Measurements from ENCODE around the gene RIMBP2. TPM values are rescaled to one million over a fixed set of nuclear protein-coding genes. Genes with fewer than 3 reads are reported as not detected.

RIMBP2 gene
- total RNA-seq, 5 donors from 2014 or later (not counting 1 experiment from before 2014, with no cell fraction given) = 0.10 to 0.38 TPM; not detected in 3

DNA sequence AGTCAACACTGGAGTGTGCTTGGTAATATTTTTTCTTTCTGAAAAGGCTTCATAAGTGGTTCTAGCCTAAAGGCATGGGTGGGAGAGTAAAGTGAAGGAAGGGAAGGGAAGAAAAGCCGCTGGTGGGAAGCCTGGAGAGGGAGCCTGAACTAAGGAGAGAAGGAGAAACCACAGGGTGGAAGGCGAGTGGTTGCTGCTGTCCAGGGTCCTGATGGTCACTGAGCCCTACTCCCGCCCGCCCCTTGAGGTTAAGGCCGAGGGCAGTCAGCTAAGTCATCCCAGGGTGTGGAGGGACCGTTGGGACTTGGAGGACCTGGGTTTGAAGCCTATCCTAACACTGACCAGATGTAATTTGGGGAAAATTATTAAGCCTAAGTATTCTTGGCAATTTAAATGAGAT lies 189.3 kb downstream of the RIMBP2 start:
- Histone ChIP-seq H3K4me1 (ENCODE audit: control insufficient read depth in 1 of 2, extremely low read depth in 1 of 2, insufficient read depth in 2 of 2, low read length in 2 of 2) (no peaks in the 10 kb centered on the region), H3K27me3 (replicated peaks in 1 of 2; ENCODE audit: control insufficient read depth in 2 of 2, extremely low read depth in 1 of 2, insufficient read depth in 2 of 2, low read length in 1 of 2) (peaks cover 0 to 27% of the 10 kb centered on the region in 2 experiments), H3K9me3 (no peaks in the 10 kb centered on the region), H3K27ac (ENCODE audit: low read length) (no peak overlapping the region), H3K4me3 (ENCODE audit: control insufficient read depth in 1 of 2, extremely low read depth in 1 of 2, low read length in 1 of 2) (no peak overlapping the region), H3K36me3 (ENCODE audit: control insufficient read depth in 2 of 2, extremely low read depth in 1 of 2, insufficient read depth in 1 of 2, low read length in 1 of 2) (no peaks in the 10 kb centered on the region)
- no peaks in the 10 kb centered on the region for H3K36me3 Mint-ChIP-seq
- DNase-seq = no peak
- H3K27me3 Mint-ChIP-seq = peaks cover 11 to 24% of the 10 kb centered on the region in 2 donors
- H3K27ac Mint-ChIP-seq = no peak overlapping the region
- POLR2A ChIA-PET = no interaction called here
- peaks cover 0 to 4% (median 0%) of the 10 kb centered on the region in 3 donors for H3K9me3 Mint-ChIP-seq
- H3K4me1 Mint-ChIP-seq = no peaks in the 10 kb centered on the region
- no peak for ATAC-seq (replicated peaks in 1 of 4)
- no peak overlapping the region for H3K4me3 Mint-ChIP-seq
- CTCF ChIA-PET = no interaction called here
- 7% methylated on average over 2 of the region's 6 CpGs for WGBS (ENCODE audit: insufficient coverage)

DNA sequence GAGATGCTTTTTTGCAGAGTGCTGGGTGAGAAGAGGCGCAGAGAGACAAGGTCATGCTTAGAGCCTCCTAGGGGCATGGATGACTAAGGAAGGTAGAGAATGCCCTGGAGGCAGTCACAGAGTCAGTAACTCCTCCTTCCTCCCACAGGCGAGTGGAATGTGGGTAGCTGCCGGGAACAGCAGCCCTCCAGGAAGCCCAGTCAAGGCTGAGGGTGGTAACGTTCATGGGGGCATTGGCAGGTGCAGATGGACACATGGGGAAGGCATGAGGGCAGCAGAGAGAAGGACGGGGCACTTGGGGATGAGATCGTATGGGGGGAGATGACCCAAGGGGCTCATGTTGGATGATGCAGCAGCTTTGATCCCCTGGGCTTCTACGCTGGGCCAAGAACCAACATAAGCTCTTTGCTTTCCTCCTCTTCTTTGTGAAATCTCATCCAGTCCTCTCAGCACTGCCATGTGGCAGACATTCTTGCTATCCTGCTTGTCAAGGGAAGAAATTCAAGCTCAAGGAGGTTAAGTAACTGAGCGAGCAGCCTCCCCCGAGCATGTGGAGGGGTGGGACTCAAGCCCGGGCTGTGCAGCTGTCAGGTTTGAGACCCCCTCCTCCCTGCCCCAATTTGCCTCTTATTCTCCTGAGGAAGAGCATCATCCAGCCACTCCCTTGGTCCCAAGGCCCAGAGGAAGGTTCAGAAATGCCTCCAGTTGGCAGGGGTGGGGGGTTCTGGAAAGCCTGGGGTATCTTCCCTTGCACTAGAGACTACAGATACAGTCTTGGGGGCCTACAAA lies 190.5 kb downstream of the RIMBP2 start:
- no peaks in the 10 kb centered on the region for H3K36me3 ChIP-seq (ENCODE audit: control insufficient read depth in 2 of 2, extremely low read depth in 1 of 2, insufficient read depth in 1 of 2, low read length in 1 of 2)
- H3K9me3 ChIP-seq = no peaks in the 10 kb centered on the region
- peaks cover 0 to 27% of the 10 kb centered on the region in 2 experiments for H3K27me3 ChIP-seq (replicated peaks in 1 of 2; ENCODE audit: control insufficient read depth in 2 of 2, extremely low read depth in 1 of 2, insufficient read depth in 2 of 2, low read length in 1 of 2)
- H3K4me1 Mint-ChIP-seq = no peaks in the 10 kb centered on the region
- no peak overlapping the region for H3K27ac ChIP-seq (ENCODE audit: low read length)
- WGBS (ENCODE audit: insufficient coverage) = no CpG with 5 or more reads among the region's 10 CpGs
- H3K4me1 ChIP-seq (ENCODE audit: control insufficient read depth in 1 of 2, extremely low read depth in 1 of 2, insufficient read depth in 2 of 2, low read length in 2 of 2) = no peaks in the 10 kb centered on the region
- CTCF ChIA-PET = interaction anchor here in 1 of 2 donors (0.5 kb wide), 1 partner anchor 50 kb away, joined by 3 read pairs; no protein-coding TSS in a partner anchor
- H3K27ac Mint-ChIP-seq = no peak overlapping the region
- DNase-seq = no peak
- no peaks in the 10 kb centered on the region for H3K36me3 Mint-ChIP-seq
- POLR2A ChIA-PET = no interaction called here
- H3K4me3 Mint-ChIP-seq = no peak overlapping the region
- H3K4me3 ChIP-seq (ENCODE audit: control insufficient read depth in 1 of 2, extremely low read depth in 1 of 2, low read length in 1 of 2) = no peak overlapping the region
- H3K9me3 Mint-ChIP-seq = peaks cover 0 to 4% (median 0%) of the 10 kb centered on the region in 3 donors
- no peak for ATAC-seq (replicated peaks in 1 of 4)
- peaks cover 11 to 19% of the 10 kb centered on the region in 2 donors for H3K27me3 Mint-ChIP-seq

GRCh38 chr12:130524759-130525158 lies 191.3 kb downstream of the RIMBP2 start:
- Mint-ChIP-seq H3K27ac (no peak overlapping the region), H3K4me1 (no peaks in the 10 kb centered on the region), H3K27me3 (peaks cover 11 to 19% of the 10 kb centered on the region in 2 donors), H3K4me3 (no peak overlapping the region), H3K36me3 (no peaks in the 10 kb centered on the region), H3K9me3 (peaks cover 0 to 4% (median 0%) of the 10 kb centered on the region in 3 donors)
- Histone ChIP-seq H3K4me3 (ENCODE audit: control insufficient read depth in 1 of 2, extremely low read depth in 1 of 2, low read length in 1 of 2) (no peak overlapping the region), H3K27me3 (replicated peaks in 1 of 2; ENCODE audit: control insufficient read depth in 2 of 2, extremely low read depth in 1 of 2, insufficient read depth in 2 of 2, low read length in 1 of 2) (peaks cover 0 to 27% of the 10 kb centered on the region in 2 experiments), H3K36me3 (ENCODE audit: control insufficient read depth in 2 of 2, extremely low read depth in 1 of 2, insufficient read depth in 1 of 2, low read length in 1 of 2) (no peaks in the 10 kb centered on the region), H3K4me1 (ENCODE audit: control insufficient read depth in 1 of 2, extremely low read depth in 1 of 2, insufficient read depth in 2 of 2, low read length in 2 of 2) (no peaks in the 10 kb centered on the region), H3K9me3 (no peaks in the 10 kb centered on the region), H3K27ac (ENCODE audit: low read length) (no peak overlapping the region)
- 78% methylated on average over 8 of the region's 8 CpGs for WGBS (ENCODE audit: insufficient coverage)
- CTCF ChIA-PET = no interaction called here
- POLR2A ChIA-PET = no interaction called here
- DNase-seq (no peak), ATAC-seq (replicated peaks in 1 of 4) (no peak)

- Mint-ChIP-seq H3K4me3 (no peak overlapping the region), H3K27ac (no peak overlapping the region), H3K4me1 (no peaks in the 10 kb centered on the region), H3K27me3 (peaks cover 11 to 19% of the 10 kb centered on the region in 2 donors), H3K36me3 (no peaks in the 10 kb centered on the region), H3K9me3 (peaks cover 0 to under 1% (median 0%) of the 10 kb centered on the region in 3 donors)
- whole genome bisulfite sequencing (ENCODE audit: insufficient coverage) = 49% methylated on average over 8 of the region's 9 CpGs
- H3K9me3 ChIP-seq = no peaks in the 10 kb centered on the region
- no peak for ATAC-seq (replicated peaks in 1 of 4)
- no peaks in the 10 kb centered on the region for H3K4me1 ChIP-seq (ENCODE audit: control insufficient read depth in 1 of 2, extremely low read depth in 1 of 2, insufficient read depth in 2 of 2, low read length in 2 of 2)
- DNase-seq = no peak
- peaks cover 0 to 27% of the 10 kb centered on the region in 2 experiments for H3K27me3 ChIP-seq (replicated peaks in 1 of 2; ENCODE audit: control insufficient read depth in 2 of 2, extremely low read depth in 1 of 2, insufficient read depth in 2 of 2, low read length in 1 of 2)
- ChIA-PET POLR2A (no interaction called here), CTCF (no interaction called here)
- H3K36me3 ChIP-seq (ENCODE audit: control insufficient read depth in 2 of 2, extremely low read depth in 1 of 2, insufficient read depth in 1 of 2, low read length in 1 of 2) = no peaks in the 10 kb centered on the region
- no peak overlapping the region for H3K4me3 ChIP-seq (ENCODE audit: control insufficient read depth in 1 of 2, extremely low read depth in 1 of 2, low read length in 1 of 2)
- no peak overlapping the region for H3K27ac ChIP-seq (ENCODE audit: low read length)
These were observed 192.1 kb downstream of the RIMBP2 start for GRCh38 chr12:130523863-130524614.

DNA sequence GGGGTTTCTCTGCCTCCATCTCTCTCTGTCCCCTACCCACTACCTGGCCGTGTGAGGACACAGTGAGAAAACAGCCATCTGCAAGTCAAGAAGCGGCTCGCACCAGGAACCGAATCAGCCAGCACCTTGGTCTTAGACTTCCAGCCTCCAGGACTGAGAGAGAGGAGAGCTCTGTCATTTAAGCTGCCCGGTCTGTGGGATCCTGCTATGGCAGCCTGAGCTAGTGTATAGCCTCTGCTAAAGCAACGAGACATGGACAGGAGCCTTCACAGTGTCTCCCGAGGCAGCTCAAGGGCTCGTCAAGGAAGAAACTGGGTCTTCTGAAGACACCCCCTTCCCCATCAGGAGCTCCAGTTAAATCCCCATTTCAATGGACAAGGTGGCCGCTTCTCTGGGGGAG lies 192.9 kb downstream of the RIMBP2 start:
- Histone ChIP-seq H3K27me3 (replicated peaks in 1 of 2; ENCODE audit: control insufficient read depth in 2 of 2, extremely low read depth in 1 of 2, insufficient read depth in 2 of 2, low read length in 1 of 2) (peaks cover 0 to 27% of the 10 kb centered on the region in 2 experiments), H3K9me3 (no peaks in the 10 kb centered on the region), H3K27ac (ENCODE audit: low read length) (no peak overlapping the region), H3K4me1 (ENCODE audit: control insufficient read depth in 1 of 2, extremely low read depth in 1 of 2, insufficient read depth in 2 of 2, low read length in 2 of 2) (no peaks in the 10 kb centered on the region), H3K36me3 (ENCODE audit: control insufficient read depth in 2 of 2, extremely low read depth in 1 of 2, insufficient read depth in 1 of 2, low read length in 1 of 2) (no peaks in the 10 kb centered on the region), H3K4me3 (ENCODE audit: control insufficient read depth in 1 of 2, extremely low read depth in 1 of 2, low read length in 1 of 2) (no peak overlapping the region)
- H3K4me3 Mint-ChIP-seq = no peak overlapping the region
- CTCF ChIA-PET = no interaction called here
- DNase-seq (no peak), ATAC-seq (replicated peaks in 1 of 4) (no peak)
- WGBS (ENCODE audit: insufficient coverage) = 71% methylated on average over 6 of the region's 9 CpGs
- no peaks in the 10 kb centered on the region for H3K9me3 Mint-ChIP-seq
- no peak overlapping the region for H3K27ac Mint-ChIP-seq
- POLR2A ChIA-PET = no interaction called here
- no peaks in the 10 kb centered on the region for H3K4me1 Mint-ChIP-seq
- H3K27me3 Mint-ChIP-seq = peaks cover 11 to 16% of the 10 kb centered on the region in 2 donors
- H3K36me3 Mint-ChIP-seq = no peaks in the 10 kb centered on the region

DNA sequence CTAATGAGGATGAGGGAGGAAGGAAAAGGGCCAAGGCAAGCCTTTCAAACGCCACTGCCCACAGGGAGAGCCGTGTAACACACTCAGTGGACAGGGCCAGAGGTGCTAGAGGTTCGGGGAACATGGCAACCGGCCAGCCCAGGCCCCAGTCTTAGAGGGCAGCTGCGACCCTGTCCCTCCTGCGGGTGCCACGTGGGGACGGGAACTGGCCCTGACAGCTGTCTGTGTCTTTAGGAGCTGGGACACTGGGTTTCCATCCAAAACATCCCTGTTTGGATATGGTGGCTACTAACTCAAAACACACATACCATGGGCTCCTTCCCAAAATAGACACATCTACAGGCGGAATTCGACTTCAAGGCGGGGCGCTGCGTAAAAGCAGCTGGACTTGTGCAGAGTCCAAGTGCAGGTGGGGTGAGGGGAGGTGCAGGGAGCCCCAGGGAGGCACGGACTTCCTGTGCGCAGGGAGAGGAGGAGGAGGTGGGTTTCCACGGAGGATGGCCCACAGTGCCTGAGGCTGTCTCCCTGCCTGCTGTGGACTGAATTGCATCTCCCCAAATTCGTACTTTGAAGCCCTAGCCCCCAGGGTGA lies 193.8 kb downstream of the RIMBP2 start:
- H3K9me3 ChIP-seq = no peaks in the 10 kb centered on the region
- ChIA-PET CTCF (no interaction called here), POLR2A (no interaction called here)
- no peaks in the 10 kb centered on the region for H3K4me1 ChIP-seq (ENCODE audit: control insufficient read depth in 1 of 2, extremely low read depth in 1 of 2, insufficient read depth in 2 of 2, low read length in 2 of 2)
- Mint-ChIP-seq H3K27me3 (peaks cover 11 to 13% of the 10 kb centered on the region in 2 donors), H3K4me1 (no peaks in the 10 kb centered on the region), H3K4me3 (no peak overlapping the region), H3K36me3 (no peaks in the 10 kb centered on the region), H3K27ac (no peak overlapping the region), H3K9me3 (no peaks in the 10 kb centered on the region)
- peaks cover 0 to 30% of the 10 kb centered on the region in 2 experiments for H3K27me3 ChIP-seq (replicated peaks in 1 of 2; ENCODE audit: control insufficient read depth in 2 of 2, extremely low read depth in 1 of 2, insufficient read depth in 2 of 2, low read length in 1 of 2)
- no peak overlapping the region for H3K27ac ChIP-seq (ENCODE audit: low read length)
- DNase-seq (no peak), ATAC-seq (replicated peaks in 1 of 4) (no peak)
- no peaks in the 10 kb centered on the region for H3K36me3 ChIP-seq (ENCODE audit: control insufficient read depth in 2 of 2, extremely low read depth in 1 of 2, insufficient read depth in 1 of 2, low read length in 1 of 2)
- 71% methylated on average over 10 of the region's 17 CpGs for WGBS (ENCODE audit: insufficient coverage)
- no peak overlapping the region for H3K4me3 ChIP-seq (ENCODE audit: control insufficient read depth in 1 of 2, extremely low read depth in 1 of 2, low read length in 1 of 2)

Data from T-cell (primary cell).